GM13976 (cell line): ENCODE results near the gene UCP2.

Experiments used
- DNase-seq: peaks from one replicate; pipeline ENCODE4 v3.0.0; 2012; ENCODE audit warnings: low spot score
- CTCF ChIP-seq: IDR thresholded peaks from 2 replicates; pipeline ENCODE4 v1.5.1; 2012; ENCODE audit warnings: borderline replicate concordance, mild to moderate bottlenecking; ENCODE audit not compliant: insufficient read depth; ENCODE audit errors: extremely low read depth, missing control alignments, control extremely low read depth
- in situ Hi-C: fragments of 300-500 bp; cut with MboI; formaldehyde crosslinking; loops from one replicate; pipeline ENCODE4 v1.12.0; 2022; ENCODE audit warnings: low sequenced_read_pairs, mixed read lengths, inconsistent platforms; ENCODE audit not compliant: unreplicated experiment

Gene UCP2

DNA sequence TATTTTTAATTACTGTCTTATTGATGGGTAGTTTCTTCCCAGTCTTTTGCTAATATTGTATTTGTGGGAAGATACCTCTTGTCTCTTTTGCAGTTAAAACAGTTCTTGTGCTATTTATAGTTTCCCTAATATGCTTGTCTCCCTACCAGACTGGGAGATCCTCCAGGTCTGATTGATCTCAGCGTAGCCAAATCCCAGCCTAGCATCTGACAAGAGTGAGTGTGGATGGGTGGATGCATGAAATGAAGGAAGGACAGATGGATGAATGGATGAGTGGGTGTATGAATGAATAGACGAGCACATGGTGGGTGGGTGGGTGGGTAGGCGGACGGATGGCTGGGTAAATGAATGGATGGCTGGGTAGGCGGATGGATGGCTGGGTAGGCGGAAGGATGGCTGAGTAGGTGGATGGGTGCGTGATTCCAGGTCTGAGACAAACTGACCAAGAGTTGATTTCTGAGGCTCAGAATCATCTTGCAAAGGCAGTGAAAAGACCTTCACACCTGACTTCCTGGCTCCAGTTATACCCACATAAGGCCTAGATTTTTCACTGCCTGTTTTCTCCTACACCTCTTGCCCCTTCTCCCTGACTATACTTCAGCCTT, 20.4 kb downstream of the UCP2 start:
- in situ Hi-C loops: loop anchor here (25.0 kb wide), 1 partner anchor 275 kb away; no protein-coding TSS in a partner anchor
- DNase-seq: peak; percentile 8

GRCh38 chr11:73961321-73961720, 21.3 kb downstream of the UCP2 start:
- peak; percentile 9 for DNase-seq
- no peak for TF ChIP-seq CTCF
- in situ Hi-C loops: loop anchor here (25.0 kb wide), 1 partner anchor 276 kb away; no protein-coding TSS in a partner anchor

More for the DNA sequence above, 20.4 kb downstream of the UCP2 start:
- TF ChIP-seq CTCF: no peak

DNA sequence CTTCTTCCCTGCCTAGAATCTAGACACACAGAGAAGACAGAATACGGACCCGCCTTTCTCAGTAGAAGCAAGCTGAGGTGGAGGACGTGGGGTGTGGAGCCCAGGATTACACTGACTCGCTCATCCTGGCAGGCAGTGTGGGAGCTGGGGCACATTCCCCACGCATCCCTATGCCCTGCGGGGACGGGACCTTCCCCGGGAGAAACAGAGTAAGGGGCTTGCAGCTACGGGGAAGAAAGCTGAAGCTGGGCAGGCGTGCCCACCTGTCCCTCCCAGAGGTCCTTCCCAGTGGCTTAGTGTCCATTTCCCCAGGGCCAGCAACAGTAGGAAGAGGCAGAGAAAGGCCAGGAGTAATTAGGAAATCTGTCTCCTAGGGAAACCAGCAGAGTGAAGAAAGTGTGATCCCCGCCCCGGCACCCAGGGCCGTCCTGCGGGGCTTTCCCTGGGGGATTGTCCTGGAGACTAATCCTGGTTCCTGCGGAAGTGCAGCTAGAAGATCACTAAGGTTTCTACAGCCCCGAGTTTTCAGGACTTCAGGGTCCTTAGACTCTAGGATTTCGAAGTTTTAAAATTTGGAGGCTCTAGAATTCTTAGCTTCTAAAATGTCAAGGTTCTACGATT, 24.0 kb downstream of the UCP2 start:
- in situ Hi-C loops: loop anchor here (25.0 kb wide), 1 partner anchor 279 kb away; no protein-coding TSS in a partner anchor
- DNase-seq: no peak
- TF ChIP-seq CTCF: no peak

DNA sequence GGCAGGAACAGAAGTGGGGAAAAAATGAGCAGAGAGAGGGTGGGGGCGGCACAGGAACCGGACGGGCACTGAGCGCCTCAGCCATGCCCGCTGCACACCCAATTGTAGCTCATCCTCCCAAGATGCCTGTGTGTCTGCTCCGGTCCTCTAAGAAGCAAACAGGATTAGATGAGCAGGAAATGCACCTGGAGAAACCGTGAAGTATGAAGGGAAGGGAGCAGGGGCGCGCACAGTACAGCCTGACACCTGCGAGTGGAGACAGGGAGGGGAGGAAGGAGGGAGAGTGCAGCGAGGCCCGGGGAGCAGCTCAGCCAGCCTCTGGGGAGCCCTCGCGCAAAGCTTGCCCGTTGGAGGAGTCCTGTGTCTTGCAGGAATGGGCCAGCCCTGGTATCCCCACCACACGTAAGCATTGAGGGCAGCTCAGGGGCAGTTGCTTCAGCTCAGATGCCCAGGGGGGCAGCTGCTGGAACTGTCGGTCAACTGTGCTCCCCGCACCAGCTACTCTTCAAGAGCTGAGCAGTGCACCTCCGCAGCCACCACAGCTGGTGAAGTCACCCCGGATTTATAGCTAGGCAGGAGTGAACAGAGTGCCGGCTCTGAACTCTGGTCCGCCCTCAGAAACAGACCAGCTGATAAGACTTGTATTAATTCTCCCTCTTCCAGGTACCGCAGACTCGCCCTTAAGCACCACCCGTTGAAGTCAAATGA, 24.8 kb downstream of the UCP2 start:
- no peak for DNase-seq
- in situ Hi-C loops: loop anchor here (25.0 kb wide), 1 partner anchor 279 kb away; no protein-coding TSS in a partner anchor
- no peak for TF ChIP-seq CTCF

DNA sequence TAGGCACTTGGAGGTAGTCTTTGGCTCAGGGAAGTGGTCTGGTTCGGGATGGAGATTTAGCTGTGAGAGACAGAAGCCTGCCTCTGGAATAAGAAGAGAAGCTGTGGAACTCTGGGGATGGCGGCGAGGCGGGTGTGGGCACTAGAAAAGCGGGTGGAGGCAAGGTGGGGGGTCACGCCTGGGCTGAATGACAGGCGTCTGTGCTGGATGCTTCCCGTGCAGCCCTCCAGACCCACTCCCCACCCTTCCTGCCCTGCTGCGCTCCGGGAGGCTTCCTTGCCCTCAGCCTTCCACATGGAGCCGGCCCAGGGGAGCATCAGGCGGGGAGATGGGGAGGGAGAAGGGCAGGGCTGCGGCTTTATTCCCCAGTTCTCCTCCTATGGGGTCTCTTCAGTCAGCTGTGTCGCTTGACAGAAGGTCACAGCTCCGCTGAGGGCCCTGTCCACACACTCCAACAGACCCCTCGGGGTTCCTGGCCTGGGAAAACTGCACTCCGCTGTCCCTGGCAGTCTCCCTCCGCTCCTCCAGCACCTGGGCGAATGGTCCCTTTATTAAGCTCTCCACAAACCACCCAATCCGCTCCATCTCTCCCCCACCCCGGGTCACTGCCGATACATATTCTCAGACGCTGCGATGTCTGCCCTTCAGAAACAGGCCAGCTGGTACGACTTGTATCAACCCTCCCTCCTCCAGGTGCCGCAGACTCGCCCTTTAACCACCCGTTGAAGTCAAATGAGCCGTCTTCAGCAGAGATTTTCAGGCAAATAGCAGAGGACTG, 25.6 kb downstream of the UCP2 start:
- DNase-seq: no peak
- in situ Hi-C loops: loop anchor here (25.0 kb wide), 1 partner anchor 280 kb away; no protein-coding TSS in a partner anchor
- no peak for TF ChIP-seq CTCF

DNA sequence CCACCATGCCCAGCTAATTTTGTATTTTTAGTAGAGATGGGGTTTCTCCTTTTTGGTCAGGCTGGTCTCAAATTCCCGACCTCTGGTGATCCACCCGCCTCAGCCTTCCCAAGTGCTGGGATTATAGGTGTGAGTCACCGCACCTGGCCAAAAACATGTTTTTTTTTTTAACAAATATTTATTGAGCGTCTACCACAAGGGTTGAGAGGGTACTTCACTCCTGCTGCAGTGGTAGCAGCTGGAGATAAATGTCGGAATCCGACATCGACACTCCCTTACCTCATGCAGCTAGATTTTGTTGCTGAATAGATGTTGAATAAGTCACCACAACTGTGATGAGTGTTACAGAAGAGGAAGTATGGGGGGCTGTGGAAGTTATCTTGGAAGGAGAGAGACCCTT, 30.8 kb downstream of the UCP2 start:
- no peak for DNase-seq
- no peak for TF ChIP-seq CTCF
- in situ Hi-C loops: loop anchor here (25.0 kb wide), 1 partner anchor 286 kb away; no protein-coding TSS in a partner anchor
